Stimulated activated CD4-positive, alpha-beta T cell treated with anti-CD3 and anti-CD28 coated beads, TNF-alpha, amount 100 ng/mL, for 24 hours (primary cell): ENCODE results near the gene RBM44.
"Not testable (repeated sequence)": the region's sequence is repeated elsewhere in the genome, so short reads cannot be mapped to it uniquely, and the experiment has no call there.

ENCODE experiments used
- DNase-seq, 3 experiments: peaks; one replicate each; pipeline ENCODE4 v3.0.0-alpha.2; 2020; ENCODE audit warnings: low read depth in 3 of 3

RBM44 gene

GRCh38 chr2:237782181-237782580 is 16.4 kb upstream of the RBM44 start:
- no peak for DNase-seq

GRCh38 chr2:237783678-237784077 is 14.9 kb upstream of the RBM44 start:
- not testable (repeated sequence) for DNase-seq

GRCh38 chr2:237786936-237787335 is 11.6 kb upstream of the RBM44 start:
- no peak for DNase-seq

GRCh38 chr2:237790353-237790752 is 8.2 kb upstream of the RBM44 start:
- no peak for DNase-seq

GRCh38 chr2:237791977-237792727 is 6.4 kb upstream of the RBM44 start:
- no peak for DNase-seq

- DNase-seq = no peak
These were observed 1.3 kb upstream of the RBM44 start for GRCh38 chr2:237797253-237797652.

- DNase-seq = no peak
These were observed 465 bp downstream of the RBM44 start for GRCh38 chr2:237799060-237799428.

GRCh38 chr2:237801466-237801865 is 2.9 kb downstream of the RBM44 start:
- no peak for DNase-seq

GRCh38 chr2:237806334-237806733 is 7.8 kb downstream of the RBM44 start:
- no peak for DNase-seq

GRCh38 chr2:237815637-237816036 is 17.1 kb downstream of the RBM44 start:
- DNase-seq = no peak

GRCh38 chr2:237816531-237816930 is 18.0 kb downstream of the RBM44 start:
- DNase-seq = no peak

GRCh38 chr2:237818066-237818473 is 19.5 kb downstream of the RBM44 start:
- no peak for DNase-seq

GRCh38 chr2:237819231-237819630 is 20.7 kb downstream of the RBM44 start:
- no peak for DNase-seq

- no peak for DNase-seq
These were observed 21.8 kb downstream of the RBM44 start for GRCh38 chr2:237820421-237820820.

GRCh38 chr2:237823544-237823943 is 25.0 kb downstream of the RBM44 start:
- no peak for DNase-seq

GRCh38 chr2:237824085-237824484 is 25.5 kb downstream of the RBM44 start:
- DNase-seq = no peak

GRCh38 chr2:237827421-237827987 is 28.9 kb downstream of the RBM44 start:
- DNase-seq = no peak

GRCh38 chr2:237830522-237830921 is 31.9 kb downstream of the RBM44 start:
- DNase-seq = no peak

GRCh38 chr2:237833546-237833945 is 35.0 kb downstream of the RBM44 start:
- DNase-seq = no peak

- no peak for DNase-seq
These were observed 36.8 kb downstream of the RBM44 start for GRCh38 chr2:237835372-237835771.

- DNase-seq = no peak
These were observed 42.5 kb downstream of the RBM44 start for GRCh38 chr2:237841051-237841450.

- DNase-seq = not testable (repeated sequence)
These were observed 50.4 kb downstream of the RBM44 start for GRCh38 chr2:237848940-237849339.

GRCh38 chr2:237854295-237854694 is 55.7 kb downstream of the RBM44 start:
- DNase-seq = no peak

- DNase-seq = no peak
These were observed 59.2 kb downstream of the RBM44 start for GRCh38 chr2:237857791-237858190.
